ENCODE results near the gene FTO. TPM values are rescaled to one million over a fixed set of nuclear protein-coding genes. Genes with fewer than 3 reads are reported as not detected.

FTO gene
- polyA plus RNA-seq, 1 donor, result 55.1 TPM

DNA sequence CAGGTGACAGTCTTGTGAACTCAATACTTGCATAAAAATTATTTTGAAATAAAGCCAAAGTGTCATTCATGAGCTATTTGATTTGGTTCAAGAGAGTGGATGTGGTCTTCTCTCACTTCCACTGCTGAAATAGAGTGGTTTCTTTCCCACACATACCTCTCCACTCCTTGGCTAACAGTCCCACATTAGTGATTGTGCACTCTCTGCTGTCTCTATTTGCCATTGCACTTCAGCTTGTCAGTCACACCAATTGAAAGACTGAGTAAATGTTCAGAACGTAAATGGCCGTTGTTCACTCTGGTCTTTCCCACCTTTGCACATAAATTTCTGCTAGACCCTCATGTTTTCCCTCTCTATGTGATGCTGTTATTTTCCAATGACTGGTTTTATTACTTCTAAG lies 197.5 kb downstream of the FTO start:
- DNase-seq, result no peak

DNA sequence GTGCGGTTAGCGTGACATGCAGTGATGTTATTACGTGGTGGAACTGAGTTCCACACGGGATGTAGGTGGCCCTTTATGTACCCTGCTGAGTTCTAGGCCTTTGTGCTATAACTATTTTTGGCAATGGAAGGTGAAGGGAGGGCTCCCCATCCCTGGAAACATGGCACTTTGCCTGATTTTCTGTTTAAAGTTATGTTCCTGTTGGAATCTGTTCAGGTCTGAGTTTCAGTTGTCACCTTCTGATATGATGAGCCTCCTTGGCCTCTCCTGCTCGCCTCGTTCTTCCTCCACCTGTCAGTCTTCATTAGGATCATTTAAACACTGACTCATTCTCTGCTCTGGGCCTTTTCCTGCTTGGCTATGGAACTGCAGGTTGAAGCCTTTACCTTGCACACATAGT lies 200.6 kb downstream of the FTO start:
- no peak for DNase-seq

DNA sequence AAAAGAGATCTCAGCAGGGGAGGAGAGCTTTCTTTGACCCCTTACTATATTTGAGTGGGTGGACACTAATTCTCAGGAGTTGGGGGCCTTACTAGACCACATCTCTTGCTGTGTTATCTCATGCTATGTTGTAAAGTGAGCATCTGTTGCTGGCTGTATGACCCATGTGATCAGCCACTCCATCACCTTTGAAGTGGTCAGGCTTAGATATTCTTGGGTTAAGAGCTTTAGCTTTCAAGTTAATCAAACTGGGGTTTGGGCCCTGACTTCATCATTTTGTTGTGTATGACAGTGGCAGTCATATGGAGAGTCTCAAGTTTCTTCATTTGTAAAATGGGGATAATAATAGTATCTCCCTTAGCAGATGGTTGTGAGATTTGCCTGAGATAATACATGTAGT lies 201.1 kb downstream of the FTO start:
- DNase-seq, result no peak

DNA sequence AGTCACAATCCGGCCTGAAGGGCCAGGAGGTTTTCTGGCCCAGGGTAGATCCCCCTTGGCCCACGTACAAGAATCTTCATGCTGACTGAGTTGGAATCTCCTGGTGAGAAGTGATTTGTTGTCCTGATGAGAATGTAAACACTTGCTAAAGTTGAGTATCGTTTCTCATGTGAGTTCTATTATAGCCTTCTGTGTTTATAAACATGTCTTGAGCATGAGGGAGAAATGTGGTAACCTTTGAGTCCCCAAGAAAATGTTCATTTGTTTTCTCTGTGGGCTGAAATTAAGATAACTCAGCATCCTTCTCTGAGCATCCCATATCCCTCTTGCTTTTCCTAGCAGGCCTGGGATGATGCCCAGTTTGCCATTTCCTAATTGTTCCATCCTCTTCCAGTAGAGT lies 204.8 kb downstream of the FTO start:
- no peak for DNase-seq

DNA sequence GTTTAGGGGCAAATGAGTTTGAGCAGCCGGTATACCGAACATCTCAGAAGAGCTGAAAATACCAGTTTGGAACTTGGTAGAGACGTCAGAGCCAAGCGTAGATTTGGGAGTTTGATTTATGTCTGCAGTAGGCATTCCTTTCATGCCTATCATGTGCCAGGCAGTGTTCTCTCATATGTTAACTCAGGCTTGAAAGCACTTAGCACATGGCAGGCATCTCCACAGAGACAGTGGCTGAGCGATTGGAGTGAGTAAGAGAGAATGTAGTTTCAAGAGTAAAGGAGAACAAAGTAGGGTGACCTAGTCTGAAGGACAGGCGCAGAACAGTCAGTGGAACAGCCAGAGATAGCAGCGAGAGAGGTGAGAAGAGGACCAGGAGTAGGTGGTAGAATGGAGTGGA lies 207.0 kb downstream of the FTO start:
- no peak for DNase-seq

DNA sequence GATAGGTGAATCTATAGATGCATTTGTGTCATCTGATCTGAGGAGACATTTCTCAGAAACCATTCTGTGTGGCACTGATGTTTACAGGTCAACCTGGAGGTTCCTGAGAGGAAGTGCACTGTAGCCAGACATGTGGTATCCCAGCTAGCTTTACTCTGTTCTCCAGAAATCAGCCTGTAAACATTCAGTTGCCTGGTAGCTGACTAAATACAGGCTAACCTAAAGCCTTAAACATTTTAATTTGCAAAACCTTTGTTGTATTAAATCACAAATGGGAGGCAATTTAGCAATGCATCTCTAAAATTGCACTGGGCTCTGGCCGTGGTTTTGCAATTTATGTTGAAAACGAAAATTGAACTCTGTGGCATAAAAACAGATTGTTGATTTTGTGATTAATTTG lies 207.6 kb downstream of the FTO start:
- no peak for DNase-seq

DNA sequence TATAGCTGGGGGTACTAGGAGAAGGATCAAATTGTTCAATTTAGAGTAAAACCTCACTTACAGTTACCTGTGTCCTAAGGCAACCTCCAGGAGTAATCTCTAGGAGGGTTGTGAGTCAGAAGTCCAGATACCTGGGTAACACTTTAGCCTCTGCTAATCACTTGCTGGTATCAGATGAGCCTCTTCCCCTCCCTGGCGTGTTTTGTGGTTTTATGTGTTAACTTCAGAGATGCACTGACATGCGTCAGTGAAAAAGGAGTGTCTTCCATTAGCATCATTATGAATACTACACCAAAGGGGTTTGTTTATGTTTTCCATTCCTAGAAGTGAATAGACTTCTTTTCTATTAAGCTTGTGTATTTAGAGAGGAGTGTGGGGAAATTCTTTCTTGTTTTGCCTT lies 208.2 kb downstream of the FTO start:
- DNase-seq, result no peak

DNA sequence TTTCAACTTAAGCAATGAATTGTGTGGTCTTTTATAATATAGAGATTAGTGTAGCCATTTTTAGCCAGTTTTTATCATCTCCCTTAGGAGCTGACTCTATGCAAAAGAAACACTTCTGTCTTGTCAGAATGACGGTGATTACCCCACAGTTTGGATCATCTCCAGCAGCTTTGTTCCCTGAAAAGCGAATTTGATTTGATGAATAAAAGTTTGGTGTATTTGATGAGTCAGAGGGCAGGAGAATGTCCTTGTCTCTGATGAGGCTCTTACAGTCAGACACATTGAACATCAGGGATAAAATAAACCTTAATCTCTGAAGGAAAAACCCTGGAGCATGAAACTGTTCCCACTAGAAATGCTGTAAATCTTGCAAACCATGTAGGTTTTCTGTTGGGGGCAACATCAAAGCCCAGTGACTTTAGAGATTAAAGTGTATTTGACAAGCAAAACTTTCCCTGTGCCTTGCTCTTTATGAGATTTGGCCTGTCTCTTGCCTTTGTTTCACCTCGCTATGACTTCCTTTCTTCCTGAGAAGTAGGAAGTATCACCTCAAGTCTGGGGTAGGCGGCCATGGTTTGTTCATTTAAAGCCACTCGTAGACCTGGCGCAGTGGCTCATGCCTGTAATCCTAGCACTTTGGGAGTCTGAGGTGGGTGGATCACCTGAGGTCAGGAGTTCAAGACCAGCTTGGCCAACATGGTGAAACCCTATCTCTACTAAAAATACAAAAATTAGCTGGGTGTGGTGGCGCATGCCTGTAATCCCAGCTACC lies 209.3 kb downstream of the FTO start:
- no peak for DNase-seq

DNA sequence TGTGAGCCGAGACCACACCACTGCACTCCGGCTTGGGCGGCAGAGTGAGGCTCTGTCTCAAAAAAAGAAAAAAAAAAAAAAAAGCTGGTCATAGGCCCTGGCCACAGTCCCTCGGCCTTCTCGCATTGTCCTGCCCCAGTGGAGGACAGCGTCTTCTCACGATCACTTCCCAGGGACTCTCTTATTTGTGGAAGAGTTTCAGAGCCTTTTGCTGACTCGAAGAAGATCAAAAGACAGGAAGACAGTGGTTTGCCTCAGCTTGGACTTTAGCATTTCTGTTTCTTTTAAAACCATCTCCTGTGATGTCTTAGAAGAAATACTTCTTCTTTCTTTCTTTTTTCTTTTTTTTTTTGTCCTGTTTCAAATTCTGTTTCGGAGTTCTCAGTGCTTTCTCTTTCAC lies 210.0 kb downstream of the FTO start:
- no peak for DNase-seq

DNA sequence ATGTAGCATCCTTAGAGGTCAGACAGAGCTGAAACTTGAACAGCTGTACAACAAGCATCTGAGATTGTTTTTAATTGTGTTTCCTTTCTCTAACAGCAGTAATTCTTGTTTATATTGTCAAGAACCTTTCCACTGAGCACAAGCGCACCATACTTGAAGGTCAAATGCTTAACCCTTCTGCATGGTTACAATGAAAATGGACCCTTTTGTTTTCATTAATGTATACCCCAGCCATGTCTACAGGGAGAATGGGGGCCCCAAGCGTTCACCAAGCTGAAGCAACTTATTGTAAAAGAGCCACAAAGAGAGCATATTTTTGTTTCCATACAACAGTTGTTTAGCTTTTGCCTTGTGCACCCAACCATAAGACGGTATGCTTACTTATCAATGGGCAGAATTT lies 210.8 kb downstream of the FTO start:
- no peak for DNase-seq

DNA sequence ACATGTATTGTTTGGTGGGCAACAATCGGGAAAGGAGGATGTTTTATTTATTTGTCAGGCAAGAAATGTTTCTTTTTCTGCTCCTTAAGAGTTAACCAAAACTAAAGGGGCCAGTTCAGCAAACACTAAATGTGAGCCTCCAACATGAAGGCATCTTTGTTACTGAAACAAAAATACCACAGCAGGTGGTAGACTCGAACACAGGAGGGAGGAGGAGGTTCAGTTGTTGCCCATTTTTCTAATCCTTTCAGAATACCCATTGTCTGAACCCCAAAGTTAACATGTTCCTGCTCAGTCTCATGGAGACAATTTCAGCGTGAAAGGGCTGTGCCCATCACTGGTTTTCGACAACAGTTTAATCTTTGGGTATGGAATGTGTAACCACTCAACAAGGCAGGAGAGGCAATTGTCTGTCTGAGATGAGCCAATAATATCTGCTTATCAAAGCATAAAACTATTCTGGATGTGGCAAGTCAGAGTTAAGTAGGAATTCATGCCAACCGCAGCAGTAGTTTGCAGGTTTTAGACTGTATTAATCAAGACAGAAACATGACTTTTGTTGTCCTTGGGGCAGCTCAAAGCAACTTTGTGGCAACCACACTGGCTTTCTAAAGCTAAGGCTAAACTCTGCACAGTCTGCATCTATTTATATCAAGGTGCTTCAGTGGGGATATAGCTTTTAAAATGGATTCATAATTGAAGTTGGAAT lies 211.7 kb downstream of the FTO start:
- DNase-seq, result no peak

DNA sequence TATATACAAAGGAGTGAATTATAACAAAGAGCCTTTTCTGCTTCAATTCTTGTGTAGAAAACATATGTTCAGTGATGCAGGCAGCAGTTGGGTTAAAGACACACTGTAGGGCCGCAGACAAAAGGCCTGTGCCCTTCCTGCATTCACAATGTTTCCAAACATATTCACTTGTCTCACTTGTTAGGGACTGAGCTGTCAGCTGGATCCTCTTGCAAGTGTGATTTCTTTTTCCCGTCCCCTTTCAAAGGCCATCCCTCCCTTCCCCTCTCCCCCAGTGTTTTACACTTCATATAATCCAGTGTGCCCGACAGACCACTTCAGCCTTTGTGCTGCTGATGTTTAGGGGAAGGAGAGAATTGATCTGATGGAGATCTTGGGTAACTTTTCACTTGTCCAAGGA lies 217.0 kb downstream of the FTO start:
- DNase-seq, result no peak

DNA sequence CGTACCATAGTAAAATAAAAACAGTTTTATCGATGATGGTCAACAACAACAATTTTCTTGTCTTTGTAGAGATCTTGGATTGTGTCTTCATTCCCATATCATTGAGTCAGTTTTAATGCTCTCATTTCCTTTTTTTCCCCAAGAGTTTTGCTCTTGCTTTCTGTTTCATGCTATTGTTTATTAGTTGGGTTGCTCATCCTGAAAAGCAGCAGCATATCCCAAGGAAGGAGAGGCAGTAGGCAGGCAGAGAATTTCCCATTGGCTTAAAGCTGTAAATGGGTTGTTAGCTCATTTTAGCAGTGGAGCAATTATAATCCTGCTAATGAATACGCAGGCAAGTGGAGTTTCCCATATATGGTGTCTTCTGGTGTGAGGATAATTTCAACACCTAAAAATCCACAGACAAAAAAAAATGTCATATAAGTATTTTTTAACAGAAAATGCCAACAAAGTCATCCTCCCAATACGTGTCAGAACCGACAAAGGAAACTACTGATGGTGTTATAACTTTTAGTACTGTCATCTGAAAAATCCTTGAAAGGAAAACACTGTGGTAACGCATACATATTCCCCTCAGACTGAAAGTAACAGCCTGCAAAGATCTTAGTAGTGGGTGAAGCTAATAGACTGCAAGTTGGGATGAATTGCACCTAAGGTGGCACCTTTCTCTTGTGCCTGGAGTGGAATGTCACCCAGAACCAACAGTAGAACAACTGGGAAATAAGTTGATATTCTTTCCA lies 218.3 kb downstream of the FTO start:
- no peak for DNase-seq

DNA sequence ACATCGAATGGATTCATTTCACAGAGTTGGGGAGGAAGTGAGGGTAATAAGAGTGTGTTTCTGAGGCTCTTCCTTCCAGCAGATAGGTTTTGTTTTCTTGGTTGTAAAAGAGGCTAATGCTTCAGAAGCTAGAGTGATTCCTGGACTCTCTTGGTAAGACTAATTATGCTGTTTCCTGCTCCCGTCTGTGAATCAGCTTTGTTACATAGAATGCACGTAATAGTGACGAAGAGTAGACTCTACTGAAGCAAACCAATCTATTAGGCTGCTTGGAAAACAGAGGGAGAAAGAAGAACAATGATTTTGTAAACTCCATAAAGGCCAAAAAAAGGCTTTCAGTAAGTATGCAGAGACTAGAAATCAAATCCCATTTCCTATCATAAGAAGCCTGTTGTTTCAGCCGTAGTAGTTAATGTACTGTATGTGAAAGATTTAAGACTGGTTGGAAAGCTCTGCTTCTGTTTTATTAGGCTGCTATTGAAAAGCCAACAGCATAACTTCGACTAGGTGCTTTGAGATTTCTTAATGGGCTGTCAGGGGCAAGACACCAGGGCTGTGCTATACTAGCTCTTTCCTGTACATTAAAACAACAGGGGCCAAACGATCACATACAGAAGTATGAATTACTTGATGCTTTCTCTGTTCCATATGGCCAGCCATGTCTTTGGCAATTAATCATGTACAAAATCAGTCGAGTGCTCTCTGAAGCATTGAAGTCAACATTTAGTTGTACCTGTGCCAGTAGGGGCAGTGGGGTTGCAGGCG lies 219.0 kb downstream of the FTO start:
- no peak for DNase-seq

DNA sequence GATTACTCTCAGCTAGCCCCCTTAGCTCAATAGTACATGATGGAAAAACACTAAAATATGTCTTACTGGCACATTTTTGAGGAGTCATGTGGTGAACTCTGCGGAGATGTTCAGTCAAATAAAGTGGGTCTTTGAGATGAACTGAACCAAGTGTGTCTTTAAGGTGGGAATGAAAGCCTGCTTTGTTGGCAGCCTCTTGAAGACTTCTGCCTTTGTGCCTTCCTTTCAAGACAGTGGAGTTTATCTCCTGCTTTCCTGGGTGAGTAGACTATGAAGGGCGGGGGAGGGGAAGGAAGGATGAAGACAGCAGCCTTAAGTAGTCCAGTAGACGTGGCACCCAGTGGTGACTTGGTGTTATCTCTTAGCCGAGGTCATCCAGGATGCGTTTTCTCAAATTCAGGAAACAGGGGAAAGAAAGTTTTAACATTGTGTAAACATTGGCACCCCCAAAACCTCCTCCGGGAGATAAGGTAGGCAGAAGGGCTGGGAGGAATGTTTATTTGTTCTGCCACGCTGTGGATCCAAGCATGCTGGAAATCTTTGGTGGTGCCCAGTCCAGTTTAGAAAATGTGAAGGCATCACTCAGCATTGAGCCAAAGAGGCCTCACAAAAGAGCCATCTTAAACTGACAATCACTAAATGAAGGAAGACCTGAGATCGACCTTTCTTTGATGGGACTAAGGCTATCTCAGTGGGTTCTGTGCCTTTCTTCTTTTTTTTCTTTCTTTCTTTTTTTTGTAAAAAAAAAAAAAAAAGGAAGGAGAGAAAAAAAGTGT lies 220.6 kb downstream of the FTO start:
- DNase-seq, result no peak

DNA sequence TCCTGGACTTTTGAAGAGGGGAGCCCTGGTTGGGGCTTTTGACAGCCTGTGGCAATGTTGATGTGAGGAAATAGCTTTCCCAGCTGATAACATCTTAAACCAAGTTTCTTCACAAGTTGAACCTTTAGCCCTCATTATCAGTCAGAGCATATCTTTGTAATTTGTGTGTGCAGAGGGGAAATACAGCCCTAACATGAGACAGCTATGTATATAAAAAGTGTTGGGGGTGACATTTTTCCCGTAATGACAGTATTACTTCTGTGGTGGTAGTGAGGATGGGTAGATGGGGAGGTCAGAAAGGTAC lies 221.1 kb downstream of the FTO start:
- no peak for DNase-seq

DNA sequence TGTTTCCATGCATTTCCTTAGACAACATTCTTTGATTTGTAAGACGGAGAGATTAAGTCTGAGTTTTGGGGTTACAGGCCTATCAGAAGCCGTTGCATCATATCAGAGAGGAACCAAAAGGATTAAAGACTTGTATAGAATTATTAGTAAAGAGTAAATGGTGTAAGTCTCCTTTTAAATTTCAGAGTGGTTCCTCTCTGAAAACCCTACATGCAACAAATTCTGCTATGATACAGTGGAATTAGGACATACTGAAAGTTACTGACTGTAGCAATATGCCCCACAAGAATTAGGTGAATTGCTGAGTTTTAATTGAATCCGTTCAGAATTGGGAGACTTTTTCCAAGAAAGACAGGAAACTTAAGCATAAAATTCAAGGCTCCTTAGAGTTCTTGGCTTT lies 221.6 kb downstream of the FTO start:
- no peak for DNase-seq

DNA sequence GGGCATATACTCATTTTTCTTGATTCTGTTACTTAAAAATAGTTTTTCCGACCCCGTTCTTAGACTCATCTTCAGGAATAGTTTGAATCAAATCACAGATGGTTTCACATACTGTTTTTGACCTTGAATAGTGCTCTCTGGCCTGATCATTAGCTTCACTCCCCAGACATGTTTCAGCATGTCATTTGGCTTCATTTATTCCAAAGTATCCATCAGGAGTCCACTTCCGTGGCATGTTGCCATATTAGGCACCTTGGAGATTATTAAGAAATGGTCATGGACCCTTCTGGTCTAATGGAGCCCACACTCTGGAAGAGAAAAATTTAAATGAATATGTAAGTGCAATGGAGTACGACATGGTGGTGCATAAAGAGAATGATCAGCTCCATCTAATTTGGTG lies 222.3 kb downstream of the FTO start:
- no peak for DNase-seq

DNA sequence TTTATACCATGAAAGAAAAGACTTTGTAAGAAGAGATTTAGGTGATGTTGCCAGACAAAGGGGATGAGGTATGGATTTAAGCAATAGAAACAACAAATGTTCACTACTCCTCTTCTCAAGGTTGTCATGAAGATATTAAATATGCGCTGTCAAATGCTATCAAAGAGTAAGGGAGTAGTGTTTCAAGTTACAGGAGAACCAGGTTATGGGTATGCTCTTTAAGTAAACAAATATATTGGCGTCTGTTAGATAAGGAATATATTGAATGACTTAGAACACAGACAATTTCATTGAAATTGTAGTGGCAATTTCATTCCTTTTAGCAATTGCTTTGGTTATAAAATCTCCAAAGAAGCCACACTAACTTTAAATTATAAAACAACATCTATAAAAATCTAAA lies 229.0 kb downstream of the FTO start:
- DNase-seq, result no peak

DNA sequence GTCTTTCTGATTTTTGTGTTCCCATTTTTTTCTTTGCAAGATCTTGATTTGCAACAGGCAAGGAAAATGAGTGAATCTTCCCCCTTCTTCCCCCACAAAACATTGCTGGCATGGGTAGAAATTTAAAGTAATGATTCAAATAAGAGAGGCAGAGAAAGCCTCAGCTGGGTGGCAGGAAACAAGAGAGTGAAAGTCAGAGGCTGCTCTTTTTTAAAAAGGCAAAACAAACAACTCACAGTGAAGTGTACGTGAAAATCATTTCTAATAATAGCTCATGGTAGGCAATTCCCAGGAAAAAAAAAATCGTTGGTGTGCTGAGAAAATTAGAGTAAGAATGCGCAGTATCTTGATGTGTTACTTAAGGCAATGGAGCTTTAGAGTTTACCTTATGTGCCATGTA lies 229.5 kb downstream of the FTO start:
- no peak for DNase-seq

DNA sequence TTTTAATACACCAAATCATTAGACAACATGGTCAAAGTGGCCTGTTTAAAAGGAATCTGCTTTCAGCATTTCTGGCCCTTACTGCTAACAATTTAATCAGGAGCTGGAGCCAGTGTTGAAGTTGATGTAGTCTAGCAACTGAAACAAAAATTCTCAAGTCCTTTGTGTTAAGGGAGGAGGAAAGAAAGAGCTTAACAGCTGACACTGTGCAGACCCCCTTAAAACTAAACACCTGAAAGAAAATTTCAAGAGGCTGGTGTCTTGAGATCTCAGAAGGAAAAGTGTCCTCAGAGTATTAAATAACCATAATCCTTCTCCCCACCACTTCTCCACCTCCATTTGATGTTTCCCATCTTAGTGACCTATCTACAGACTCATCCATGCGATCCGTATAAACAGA lies 232.1 kb downstream of the FTO start:
- no peak for DNase-seq

DNA sequence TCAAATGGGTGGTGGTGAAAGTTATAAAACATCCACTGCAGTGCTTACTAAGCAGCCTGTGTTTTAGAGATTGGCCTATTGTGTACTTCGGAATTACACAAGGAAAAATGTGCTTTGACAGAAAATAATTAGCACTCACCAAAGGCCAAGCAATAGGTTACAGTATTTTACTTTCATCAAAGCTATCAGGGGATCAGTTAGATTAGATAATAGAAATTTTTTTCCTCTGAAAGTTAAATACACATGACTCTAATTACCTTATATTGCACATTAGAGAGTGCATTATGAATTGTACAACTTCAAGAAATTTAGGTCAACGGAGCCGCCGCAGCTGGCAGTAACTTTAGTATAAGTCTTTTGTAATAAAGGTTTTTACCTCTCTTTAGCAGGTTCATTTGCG lies 232.6 kb downstream of the FTO start:
- no peak for DNase-seq
